H1 (cell line): ENCODE measurements around the gene ARHGAP35. TPM values are rescaled to one million over a fixed set of nuclear protein-coding genes. Genes with fewer than 3 reads are reported as not detected.

Experiments
- CTCF ChIA-PET: fragments of 300-600 bp; sonication (Branson Sonifier 250); formaldehyde crosslinking; loops from one replicate; lab custom pipeline; 2021; ENCODE audit not compliant: partially characterized antibody; lab: Charles Lee
- POLR2A ChIA-PET: fragments of 300-600 bp; sonication (Branson Sonifier 250); formaldehyde crosslinking; loops from one replicate; lab custom pipeline; 2021; ENCODE audit warnings: inconsistent platforms; ENCODE audit not compliant: partially characterized antibody; lab: Charles Lee
- DNase-seq, 2 experiments: peaks; one replicate each; pipeline versions ENCODE4 v3.0.0 to v3.0.0-alpha.2; 2010 to 2022; ENCODE audit warnings: low spot score in 2 of 2, low read depth in 1 of 2, mixed read lengths in 1 of 2
- FAIRE-seq: peaks from 2 replicates; lab custom pipeline; 2011; peaks lifted over from hg19 to GRCh38; lab: Jason Lieb, UNC
- H2AFZ ChIP-seq: 2 replicates; pipeline ENCODE4 v1.8.1; 2012; ENCODE audit warnings: low read length, inconsistent platforms
- H2AK5ac ChIP-seq: 2 replicates; pipeline ENCODE4 v1.6.1; 2013; ENCODE audit warnings: low read depth, low read length
- H2BK120ac ChIP-seq: replicated peaks from 2 replicates; pipeline ENCODE3; 2013; ENCODE audit warnings: low read depth, low read length, inconsistent platforms
- H2BK12ac ChIP-seq: 2 replicates; pipeline ENCODE4 v1.6.1; 2013; ENCODE audit warnings: low read depth, low read length
- H2BK15ac ChIP-seq: 2 replicates; pipeline ENCODE4 v1.6.1; 2013; ENCODE audit warnings: low read length
- H2BK20ac ChIP-seq: 2 replicates; pipeline ENCODE4 v1.6.1; 2013; ENCODE audit warnings: low read length
- H2BK5ac ChIP-seq: 2 replicates; pipeline ENCODE4 v1.6.1; 2013; ENCODE audit warnings: low read depth, low read length
- H3K14ac ChIP-seq: 2 replicates; pipeline ENCODE4 v1.6.1; 2013; ENCODE audit warnings: inconsistent platforms; ENCODE audit not compliant: insufficient read length
- H3K18ac ChIP-seq: 2 replicates; pipeline ENCODE4 v1.6.1; 2013; ENCODE audit warnings: low read length; ENCODE audit errors: extremely low read depth
- H3K23ac ChIP-seq: 2 replicates; pipeline ENCODE4 v1.6.1; 2013; ENCODE audit warnings: inconsistent platforms; ENCODE audit not compliant: insufficient read length
- H3K23me2 ChIP-seq: 2 replicates; pipeline ENCODE4 v1.6.1; 2013; ENCODE audit warnings: low read depth, low read length
- H3K27ac ChIP-seq: 2 replicates; pipeline ENCODE4 v1.6.1; 2011; ENCODE audit warnings: low read depth, low read length, inconsistent platforms
- H3K27me3 ChIP-seq, 4 experiments: replicated peaks in 1 of 4; 1 replicate in 1 of 4; 2 replicates in 3 of 4; pipeline versions ENCODE4 v1.6.1 to v1.8.1; 2011 to 2013; ENCODE audit warnings: low read length in 3 of 4, mild to moderate bottlenecking in 3 of 4, inconsistent platforms in 2 of 4, mixed read lengths in 2 of 4, moderate library complexity in 1 of 4; ENCODE audit not compliant: control insufficient read depth in 3 of 4, insufficient read depth in 3 of 4; ENCODE audit errors: extremely low read depth in 1 of 4
- H3K36me3 ChIP-seq, 4 experiments: 2 replicates each; pipeline versions ENCODE4 v1.6.1 to v1.8.1; 2011 to 2013; ENCODE audit warnings: mild to moderate bottlenecking in 4 of 4, low read length in 3 of 4, moderate library complexity in 2 of 4, control low read depth in 1 of 4, inconsistent platforms in 1 of 4; ENCODE audit not compliant: insufficient read depth in 4 of 4, control insufficient read depth in 2 of 4
- H3K4ac ChIP-seq: replicated peaks from 2 replicates; pipeline ENCODE3; 2013; ENCODE audit warnings: low read length, low read depth, mixed read lengths, inconsistent platforms; ENCODE audit not compliant: insufficient read length
- H3K4me1 ChIP-seq, 4 experiments: replicated peaks in 1 of 4; 1 replicate in 1 of 4; 2 replicates in 3 of 4; pipeline versions ENCODE4 v1.6.1 to v1.8.1; 2011 to 2013; ENCODE audit warnings: low read length in 3 of 4, inconsistent platforms in 2 of 4, mixed read lengths in 1 of 4; ENCODE audit not compliant: insufficient read depth in 4 of 4, control insufficient read depth in 3 of 4
- H3K4me2 ChIP-seq, 2 experiments: 2 replicates each; pipeline versions ENCODE4 v1.6.1 to v1.8.1; 2011 to 2013; ENCODE audit warnings: low read depth in 2 of 2, low read length in 2 of 2, control low read depth in 1 of 2, inconsistent platforms in 1 of 2, mild to moderate bottlenecking in 1 of 2; ENCODE audit not compliant: insufficient read depth in 1 of 2
- H3K4me3 ChIP-seq, 4 experiments: fragments of 200-600, 300-600 bp in 1 of 4; sonication (generic), shearing (Covaris generic), sonication (Bioruptor Twin) in 1 of 4; 2 replicates each; pipeline versions ENCODE4 v1.5.1 to v1.8.1; 2011 to 2016; ENCODE audit warnings: low read length in 4 of 4, low read depth in 3 of 4, control low read depth in 2 of 4, inconsistent platforms in 2 of 4, mild to moderate bottlenecking in 2 of 4, mixed read lengths in 1 of 4, moderate library complexity in 1 of 4; ENCODE audit not compliant: insufficient read depth in 2 of 4; ENCODE audit errors: extremely low read depth in 1 of 4
- H3K56ac ChIP-seq: replicated peaks from 2 replicates; pipeline ENCODE3; 2013; ENCODE audit warnings: low read depth, mild to moderate bottlenecking, mixed read lengths, low read length, inconsistent platforms; ENCODE audit not compliant: insufficient read length
- H3K79me1 ChIP-seq: 2 replicates; pipeline ENCODE4 v1.6.1; 2013; ENCODE audit warnings: low read depth, low read length, control low read depth
- H3K79me2 ChIP-seq, 2 experiments: 2 replicates each; pipeline versions ENCODE4 v1.6.1 to v1.8.1; 2012 to 2013; ENCODE audit warnings: low read length in 2 of 2, mild to moderate bottlenecking in 2 of 2, inconsistent platforms in 1 of 2; ENCODE audit not compliant: insufficient read depth in 2 of 2, control insufficient read depth in 1 of 2
- H3K9ac ChIP-seq, 4 experiments: replicated peaks in 1 of 4; 1 replicate in 1 of 4; 2 replicates in 3 of 4; pipeline versions ENCODE4 v1.6.1 to v1.8.1; 2011 to 2013; ENCODE audit warnings: low read depth in 3 of 4, low read length in 3 of 4, control low read depth in 2 of 4, mild to moderate bottlenecking in 2 of 4, moderate library complexity in 2 of 4, inconsistent platforms in 1 of 4; ENCODE audit errors: extremely low read depth in 1 of 4
- H3K9me3 ChIP-seq, 2 experiments: 2 replicates each; pipeline versions ENCODE4 v1.6.1 to v1.8.1; 2012 to 2013; ENCODE audit warnings: mild to moderate bottlenecking in 2 of 2, moderate library complexity in 2 of 2, control low read depth in 1 of 2, inconsistent platforms in 1 of 2, low read depth in 1 of 2, low read length in 1 of 2, mixed read lengths in 1 of 2; ENCODE audit not compliant: insufficient read depth in 2 of 2
- H4K20me1 ChIP-seq, 2 experiments: replicated peaks in 1 of 2; 2 replicates each; pipeline versions ENCODE3 to v1.8.1; 2011 to 2013; ENCODE audit warnings: inconsistent platforms in 2 of 2, low read length in 2 of 2, mild to moderate bottlenecking in 1 of 2; ENCODE audit not compliant: insufficient read depth in 2 of 2, control insufficient read depth in 1 of 2
- H4K5ac ChIP-seq: 2 replicates; pipeline ENCODE4 v1.6.1; 2013; ENCODE audit warnings: low read length, low read depth, mixed read lengths, inconsistent platforms; ENCODE audit not compliant: insufficient read length
- H4K8ac ChIP-seq: 2 replicates; pipeline ENCODE4 v1.8.0; 2013; ENCODE audit warnings: mild to moderate bottlenecking, moderate library complexity, low read length, inconsistent platforms; ENCODE audit not compliant: insufficient read depth; ENCODE audit errors: extremely low read depth
- H4K91ac ChIP-seq: replicated peaks from 2 replicates; pipeline ENCODE3; 2013; ENCODE audit warnings: low read length, mixed read lengths, inconsistent platforms; ENCODE audit not compliant: insufficient read length
- CEBPB ChIP-seq: IDR thresholded peaks from 2 replicates; pipeline ENCODE4 v1.6.1; 2012; ENCODE audit warnings: low read depth, low read length
- WGBS, 2 experiments: shearing (Covaris generic) in 1 of 2; methylation state at CpG; one replicate each; pipeline versions ENCODE4 v1.1.6 to v1.1.7; 2013 to 2015; ENCODE audit warnings: low lambda C conversion rate in 2 of 2, mixed read lengths in 2 of 2, inconsistent platforms in 1 of 2, low coverage in 1 of 2, missing lambda C conversion rate in 1 of 2; ENCODE audit not compliant: insufficient replicate concordance in 2 of 2, insufficient coverage in 1 of 2, insufficient read length in 1 of 2; ENCODE audit errors: extremely low coverage in 1 of 2, missing lambda C conversion rate in 1 of 2; 5-methylcytosine and 5-hydroxymethylcytosine counted together
- polyA plus RNA-seq, 7 experiments: library from polyadenylated mRNA; depleted of rRNA in 3 of 7; stranded (reverse) in 5 of 7; unstranded in 2 of 7; fragments of >200 nt in 5 of 7; fragments of 200-250 nt in 2 of 7; gene quantifications; 1 replicate in 5 of 7; 2 replicates in 1 of 7; 4 replicates in 1 of 7; pipeline versions ENCODE4 v1.2.1 to v1.2.3, GENCODE V29; 2011 to 2013; ENCODE audit warnings: missing spikeins in 2 of 7, mixed read lengths in 2 of 7
- total RNA-seq: library from RNA; stranded (reverse); fragmentation: NEBNext Ultra II Directional; extraction: Animal tissue kit (Norgen Biotek cat#: 25700); gene quantifications from 2 replicates; pipeline ENCODE4 v1.2.1, GENCODE V29; 2021

Gene ARHGAP35
- total and polyA plus RNA-seq, 2 of the 8 experiments (the other 6 are each of a cell fraction or from before 2014, with no cell fraction given): 29.7 to 64.5 TPM

DNA sequence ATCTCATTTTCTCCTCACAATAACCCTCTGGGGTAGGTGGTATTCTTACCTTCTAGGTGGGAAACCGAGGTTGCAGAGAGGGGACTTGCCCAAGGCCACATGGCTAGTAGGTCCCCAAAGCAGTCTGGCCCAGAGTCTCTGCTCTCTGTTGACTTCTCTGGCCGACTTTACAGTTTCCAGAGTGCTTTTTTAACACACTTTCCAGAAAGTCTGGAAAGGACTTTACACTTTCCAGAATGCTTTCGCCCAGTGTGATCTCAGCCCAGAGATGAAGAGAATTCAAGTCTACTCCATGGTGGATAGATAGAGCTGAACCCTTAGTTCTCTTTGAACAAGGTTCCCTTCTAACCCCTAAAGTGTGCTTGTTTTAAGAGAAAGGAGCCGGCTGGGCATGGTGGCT lies 12.2 kb downstream of the ARHGAP35 start:
- Histone ChIP-seq H2BK20ac (no peak overlapping the region), H3K27ac (no peak overlapping the region), H4K8ac (no peak overlapping the region), H4K20me1 (peaks cover 3 to 7% of the 10 kb centered on the region in 2 experiments)
- CTCF ChIA-PET: interaction anchor here (0.6 to 2.4 kb wide), 5 partner anchors 11 to 1344 kb away, joined by 3 to 8 read pairs (median 3); no protein-coding TSS in a partner anchor
- no peak for TF ChIP-seq CEBPB
- TF ChIP-seq, all 59 proteins: peak for 0
- no peak overlapping the region for H2AFZ ChIP-seq
- FAIRE-seq (no peak), DNase-seq (no peak)
- POLR2A ChIA-PET: interaction anchor here (1.0 to 12.0 kb wide), 2 partner anchors 8 to 12 kb away, joined by 6 to 102 read pairs; partner anchors contain the start of gene ARHGAP35
- H3K4me1 ChIP-seq: peaks cover 0 to 4% (median 1%) of the 10 kb centered on the region in 4 experiments; a peak in 2 of 7 replicates
- no peak overlapping the region for H3K4ac ChIP-seq
- H3K36me3 ChIP-seq: no peaks in the 10 kb centered on the region; a peak in 1 of 8 replicates
- no peak overlapping the region for H2BK12ac ChIP-seq
- no peak overlapping the region for H3K4me2 ChIP-seq
- no peak overlapping the region for H3K56ac ChIP-seq
- H3K79me2 ChIP-seq: peaks cover 8 to 73% of the 10 kb centered on the region in 2 experiments
- H3K14ac ChIP-seq: no peak overlapping the region
- H2AK5ac ChIP-seq: no peak overlapping the region
- H3K23ac ChIP-seq: no peak overlapping the region
- no peak overlapping the region for H3K4me3 ChIP-seq
- no peaks in the 10 kb centered on the region for H3K9me3 ChIP-seq
- no peak overlapping the region for H3K18ac ChIP-seq
- 82% methylated on average over 4 of the region's 4 CpGs; no CpG with 5 or more reads in 1 of the 2 experiments for WGBS, 2 experiments
- H2BK120ac ChIP-seq: no peak overlapping the region
- H3K23me2 ChIP-seq: no peaks in the 10 kb centered on the region
- H2BK15ac ChIP-seq: no peak overlapping the region
- no peak overlapping the region for H2BK5ac ChIP-seq
- H4K5ac ChIP-seq: no peak overlapping the region
- H4K91ac ChIP-seq: no peak overlapping the region
- H3K9ac ChIP-seq: no peak overlapping the region
- H3K79me1 ChIP-seq: peaks cover 3% of the 10 kb centered on the region; the same call in 1 of the 2 replicates
- no peaks in the 10 kb centered on the region for H3K27me3 ChIP-seq
